Central memory CD8-positive, alpha-beta T cell (primary cell): ENCODE data around the gene SLC39A11.
"Not testable (repeated sequence)": the region's sequence is repeated elsewhere in the genome, so short reads cannot be mapped to it uniquely, and the experiment has no call there.

ENCODE experiments used
- ATAC-seq: fragments of 150-1000 bp; cut with Tn5 transposase; replicated peaks from 2 replicates; pipeline ENCODE4 v1.10.0; 2022; ENCODE audit warnings: mild to moderate bottlenecking, moderate FRiP score, moderate number of reproducible peaks; ENCODE audit not compliant: poor library complexity, severe bottlenecking; ENCODE audit errors: extremely low read depth
- DNase-seq, 2 donors: peaks; one replicate each; pipeline ENCODE4 v3.0.0; 2021; ENCODE audit warnings: low spot score in 2 of 2
- H3K27ac Mint-ChIP-seq: one replicate; pipeline ENCODE4 v1.8.0; 2022; ENCODE audit warnings: low read depth, mild to moderate bottlenecking, moderate library complexity, mixed read lengths
- H3K27me3 Mint-ChIP-seq: one replicate; pipeline ENCODE4 v1.8.0; 2022; ENCODE audit warnings: mixed read lengths
- H3K36me3 Mint-ChIP-seq: one replicate; pipeline ENCODE4 v1.8.0; 2022; ENCODE audit warnings: mild to moderate bottlenecking, moderate library complexity, mixed read lengths; ENCODE audit not compliant: insufficient read depth
- H3K4me1 Mint-ChIP-seq: one replicate; pipeline ENCODE4 v1.8.0; 2022; ENCODE audit warnings: mixed read lengths
- H3K4me3 Mint-ChIP-seq: one replicate; pipeline ENCODE4 v1.8.0; 2022; ENCODE audit warnings: mild to moderate bottlenecking, moderate library complexity, mixed read lengths
- H3K9me3 Mint-ChIP-seq: one replicate; pipeline ENCODE4 v1.8.0; 2022; ENCODE audit warnings: mixed read lengths

SLC39A11 gene

DNA sequence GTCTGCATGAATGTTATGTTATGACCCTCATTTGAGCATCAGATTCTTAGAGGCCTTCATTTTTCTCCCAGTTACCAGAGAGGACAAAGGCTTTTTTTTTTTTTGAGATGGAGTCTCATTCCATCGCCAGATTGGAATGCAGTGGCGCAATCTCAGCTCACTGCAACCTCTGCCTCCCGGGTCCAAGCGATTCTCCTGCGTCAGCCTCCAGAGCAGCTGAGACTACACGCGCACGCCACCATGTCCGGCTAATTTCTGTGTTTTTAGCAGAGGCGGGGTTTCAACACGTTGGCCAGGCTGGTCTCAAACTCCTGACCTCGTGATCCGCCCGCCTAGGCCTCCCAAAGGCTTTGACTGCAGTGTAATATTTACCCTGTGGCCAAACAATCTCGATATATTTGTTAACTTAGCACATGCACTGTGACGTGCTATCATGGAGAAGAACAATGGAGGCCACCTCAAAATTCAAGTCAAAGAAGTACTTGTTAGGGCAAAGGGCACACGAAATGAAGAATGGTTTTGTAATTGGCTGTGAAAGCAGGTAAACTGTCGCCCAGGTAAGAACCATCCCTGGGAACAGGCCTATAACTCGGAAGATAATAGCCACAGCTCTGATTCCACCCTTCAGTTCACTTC, 303.4 kb downstream of the SLC39A11 start:
- no peaks in the 10 kb centered on the region for H3K27me3 Mint-ChIP-seq
- no peak for DNase-seq
- peaks cover 17% of the 10 kb centered on the region for H3K9me3 Mint-ChIP-seq
- H3K4me3 Mint-ChIP-seq: no peak overlapping the region
- H3K27ac Mint-ChIP-seq: no peak overlapping the region
- ATAC-seq: no peak
- H3K4me1 Mint-ChIP-seq: no peaks in the 10 kb centered on the region
- H3K36me3 Mint-ChIP-seq: peaks cover 4% of the 10 kb centered on the region

DNA sequence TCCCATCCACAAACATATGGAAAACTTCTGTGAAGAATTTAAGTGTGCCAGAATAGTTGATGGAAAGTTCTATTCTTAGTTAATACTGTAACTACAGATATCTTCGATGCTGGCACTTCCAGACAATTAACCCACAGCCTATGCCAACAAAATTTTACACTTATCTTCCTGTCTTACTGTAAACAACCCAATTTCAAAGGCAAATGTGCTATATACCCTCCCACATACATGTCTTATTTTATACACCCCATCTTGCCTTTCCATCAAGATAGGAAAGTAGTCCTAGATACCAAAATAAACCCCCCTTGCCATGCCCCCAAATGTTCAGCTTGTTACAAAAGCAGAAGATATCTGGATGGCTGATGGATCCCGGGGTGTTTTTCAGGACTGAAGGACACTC, 306.3 kb downstream of the SLC39A11 start:
- DNase-seq (no peak), ATAC-seq (no peak)
- H3K27me3 Mint-ChIP-seq: no peaks in the 10 kb centered on the region
- no peak overlapping the region for H3K27ac Mint-ChIP-seq
- no peak overlapping the region for H3K4me3 Mint-ChIP-seq
- H3K36me3 Mint-ChIP-seq: peaks cover 5% of the 10 kb centered on the region
- H3K9me3 Mint-ChIP-seq: no peaks in the 10 kb centered on the region
- no peaks in the 10 kb centered on the region for H3K4me1 Mint-ChIP-seq

DNA sequence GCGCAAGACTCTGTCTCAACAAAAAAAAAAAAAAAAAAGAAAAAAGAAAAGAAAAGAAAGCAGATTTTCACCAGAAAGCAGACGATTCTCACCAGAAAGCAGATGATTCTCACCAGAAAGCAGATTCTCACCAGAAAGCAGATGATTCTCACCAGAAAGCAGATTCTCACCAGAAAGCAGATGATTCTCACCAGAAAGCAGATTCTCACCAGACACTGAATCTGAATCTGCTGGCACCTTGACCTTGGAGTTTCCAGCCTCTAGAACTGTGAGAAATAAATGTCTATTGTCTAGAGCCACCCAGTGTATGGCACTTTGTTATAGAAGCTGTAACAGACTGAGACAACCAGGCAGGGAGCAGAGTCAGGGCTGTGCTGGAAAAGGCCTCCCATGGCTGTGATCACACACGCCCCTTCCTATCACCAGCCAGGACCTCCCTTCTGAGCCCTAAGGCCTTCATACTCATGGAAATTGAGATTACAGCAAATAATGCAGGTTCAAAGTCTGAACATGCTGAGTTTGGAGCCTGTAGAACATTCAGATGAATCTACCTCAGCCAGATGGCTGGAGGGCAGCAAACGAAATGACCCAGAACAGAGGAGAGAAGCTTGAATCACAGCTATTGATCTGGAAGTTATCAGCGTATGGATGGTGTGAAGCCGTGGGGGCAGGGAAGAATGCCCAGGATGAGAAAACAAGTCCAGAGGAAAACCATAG, 309.3 kb downstream of the SLC39A11 start:
- H3K9me3 Mint-ChIP-seq: no peaks in the 10 kb centered on the region
- H3K27ac Mint-ChIP-seq: no peak overlapping the region
- ATAC-seq (no peak), DNase-seq (no peak)
- peaks cover 5% of the 10 kb centered on the region for H3K36me3 Mint-ChIP-seq
- no peaks in the 10 kb centered on the region for H3K4me1 Mint-ChIP-seq
- H3K27me3 Mint-ChIP-seq: no peaks in the 10 kb centered on the region
- H3K4me3 Mint-ChIP-seq: no peak overlapping the region

DNA sequence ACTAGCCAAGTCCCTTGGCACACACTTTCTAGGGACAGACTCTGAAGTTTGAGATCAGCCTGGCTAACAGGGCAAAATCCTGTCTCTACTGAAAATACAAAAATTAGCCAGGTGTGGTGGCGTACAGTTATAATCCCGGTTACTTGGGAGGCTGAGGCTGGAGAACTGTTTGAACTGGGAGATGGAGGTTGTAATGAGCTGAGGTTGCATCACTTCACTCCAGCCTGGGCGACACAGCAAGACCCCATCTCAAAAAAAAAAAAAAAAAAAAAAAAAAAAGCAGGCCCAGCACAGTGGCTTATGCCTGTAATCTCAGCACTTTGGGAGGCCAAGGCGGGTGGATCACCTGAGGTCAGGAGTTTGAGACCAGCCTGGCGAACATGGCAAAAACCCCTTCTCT, 310.1 kb downstream of the SLC39A11 start:
- H3K4me3 Mint-ChIP-seq, H3K9me3 Mint-ChIP-seq, H3K27ac Mint-ChIP-seq, H3K4me1 Mint-ChIP-seq, H3K36me3 Mint-ChIP-seq, H3K27me3 Mint-ChIP-seq, DNase-seq, ATAC-seq: not testable (repeated sequence)

DNA sequence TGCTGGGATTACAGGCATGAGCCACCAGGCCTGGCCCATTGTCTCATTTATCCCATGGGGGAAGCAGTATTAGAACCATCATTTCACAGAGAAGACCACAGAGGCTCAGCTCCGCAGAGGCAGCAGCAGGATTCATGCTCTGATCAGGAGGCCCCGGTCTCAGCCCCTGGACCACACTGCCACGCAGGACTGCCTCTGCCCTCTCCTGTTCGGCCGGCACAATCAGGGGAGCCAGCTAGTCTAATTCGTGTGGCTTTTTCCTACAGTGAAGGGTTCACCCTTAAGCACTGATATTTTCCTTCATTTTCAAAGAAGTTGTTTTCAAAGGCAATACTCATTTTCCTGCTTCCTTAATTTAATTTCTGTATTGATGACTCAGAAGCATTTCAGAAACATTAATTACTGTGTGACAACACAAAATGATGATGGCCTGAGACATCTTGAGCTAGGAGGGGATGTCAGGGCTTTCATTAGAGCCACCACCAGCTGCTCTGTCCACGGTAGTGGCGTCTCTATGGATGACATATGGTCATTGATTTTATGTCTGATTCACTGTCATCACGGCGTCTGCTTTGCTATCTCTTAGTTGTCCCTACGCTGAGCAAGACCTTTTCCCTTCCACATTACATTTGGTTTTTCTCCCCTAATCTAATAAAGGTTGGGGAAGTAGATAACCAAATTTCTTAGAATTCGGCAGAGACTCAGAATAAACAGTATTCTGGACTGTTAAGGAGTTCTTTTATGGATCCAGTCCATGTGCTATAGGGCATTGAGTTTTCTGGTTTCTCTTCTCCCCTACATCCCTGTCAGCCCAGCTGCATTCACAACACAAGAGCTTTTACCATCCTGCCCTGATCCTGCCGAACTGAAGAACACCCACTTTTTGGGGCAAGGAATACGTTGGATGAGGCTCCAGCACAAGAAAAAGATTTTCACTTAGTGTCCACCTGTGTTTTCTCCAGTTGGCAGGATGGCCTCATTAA, 314.0 kb downstream of the SLC39A11 start:
- H3K27ac Mint-ChIP-seq: no peak overlapping the region
- no peak for ATAC-seq
- H3K4me1 Mint-ChIP-seq: no peaks in the 10 kb centered on the region

DNA sequence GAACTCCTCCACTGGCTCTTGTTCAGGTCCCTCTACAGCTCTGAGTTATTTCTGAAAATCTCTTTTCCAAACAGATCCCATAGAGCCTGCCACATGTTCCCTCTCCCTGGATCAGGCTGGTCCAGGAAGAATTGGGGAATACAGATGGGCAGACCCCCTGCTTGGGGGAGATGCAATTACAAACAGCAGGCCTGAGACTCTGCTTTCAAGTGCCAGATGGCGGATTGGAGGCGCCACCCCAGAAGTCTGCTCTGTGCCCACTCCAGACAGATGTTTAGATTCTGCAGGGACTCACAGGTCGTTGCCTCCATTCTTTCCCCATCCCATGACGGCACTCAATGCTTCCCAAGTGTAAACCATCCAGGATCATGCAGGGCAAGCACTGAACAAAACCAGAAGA, 316.6 kb downstream of the SLC39A11 start:
- no peaks in the 10 kb centered on the region for H3K4me1 Mint-ChIP-seq
- no peak for ATAC-seq
- H3K4me3 Mint-ChIP-seq: no peak overlapping the region
- H3K36me3 Mint-ChIP-seq: peaks cover 2% of the 10 kb centered on the region
- no peaks in the 10 kb centered on the region for H3K27me3 Mint-ChIP-seq
- no peak overlapping the region for H3K27ac Mint-ChIP-seq
- DNase-seq: no peak
- no peaks in the 10 kb centered on the region for H3K9me3 Mint-ChIP-seq

More for the DNA sequence above, 314.0 kb downstream of the SLC39A11 start:
- H3K36me3 Mint-ChIP-seq: peaks cover 2% of the 10 kb centered on the region
- no peak overlapping the region for H3K4me3 Mint-ChIP-seq
- no peaks in the 10 kb centered on the region for H3K9me3 Mint-ChIP-seq
- H3K27me3 Mint-ChIP-seq: no peaks in the 10 kb centered on the region
- no peak for DNase-seq

DNA sequence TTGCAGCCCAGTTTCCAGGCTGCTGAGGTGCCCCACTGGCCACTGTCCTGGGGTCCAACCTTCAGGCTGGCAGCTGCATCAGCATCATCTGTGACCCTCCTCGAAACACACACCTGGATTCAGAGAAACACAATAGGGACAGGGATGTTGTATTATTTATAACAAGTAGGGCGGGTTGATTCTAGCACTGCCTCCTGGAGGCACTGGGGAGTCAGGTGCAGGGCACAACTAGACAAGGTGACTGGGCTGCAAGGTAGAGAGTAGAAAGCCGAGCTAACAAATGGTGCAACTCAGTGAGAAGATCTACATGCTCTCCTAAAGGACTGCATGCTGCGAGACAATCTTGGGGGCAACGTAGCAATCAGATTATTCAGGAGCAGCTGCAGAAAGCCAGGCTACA, 317.3 kb downstream of the SLC39A11 start:
- Mint-ChIP-seq H3K27me3 (no peaks in the 10 kb centered on the region), H3K27ac (no peak overlapping the region), H3K4me3 (no peak overlapping the region), H3K4me1 (no peaks in the 10 kb centered on the region), H3K9me3 (no peaks in the 10 kb centered on the region), H3K36me3 (peaks cover 2% of the 10 kb centered on the region)
- DNase-seq (no peak), ATAC-seq (no peak)

DNA sequence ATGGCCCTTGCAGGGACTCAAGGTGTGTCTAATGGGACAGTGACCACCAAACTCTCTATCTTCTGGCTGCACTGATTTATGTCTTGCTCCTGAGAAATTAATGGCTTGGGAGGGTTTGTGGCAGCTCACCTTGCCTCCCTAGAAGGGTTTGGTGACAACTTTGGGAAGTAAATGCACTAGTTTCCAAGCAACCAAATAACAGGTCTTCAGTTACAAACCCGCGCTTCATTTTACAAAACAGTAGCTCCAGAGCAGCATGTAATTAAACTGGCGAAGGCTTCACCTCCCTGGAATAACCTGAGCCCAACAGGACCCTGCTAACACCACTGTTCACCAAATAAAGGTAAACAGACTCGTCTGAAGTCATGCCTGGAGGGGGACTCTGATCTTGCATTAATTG, 318.3 kb downstream of the SLC39A11 start:
- Mint-ChIP-seq H3K4me3 (no peak overlapping the region), H3K27ac (no peak overlapping the region), H3K27me3 (no peaks in the 10 kb centered on the region), H3K36me3 (no peaks in the 10 kb centered on the region), H3K4me1 (no peaks in the 10 kb centered on the region), H3K9me3 (no peaks in the 10 kb centered on the region)
- no peak for ATAC-seq
- no peak for DNase-seq

DNA sequence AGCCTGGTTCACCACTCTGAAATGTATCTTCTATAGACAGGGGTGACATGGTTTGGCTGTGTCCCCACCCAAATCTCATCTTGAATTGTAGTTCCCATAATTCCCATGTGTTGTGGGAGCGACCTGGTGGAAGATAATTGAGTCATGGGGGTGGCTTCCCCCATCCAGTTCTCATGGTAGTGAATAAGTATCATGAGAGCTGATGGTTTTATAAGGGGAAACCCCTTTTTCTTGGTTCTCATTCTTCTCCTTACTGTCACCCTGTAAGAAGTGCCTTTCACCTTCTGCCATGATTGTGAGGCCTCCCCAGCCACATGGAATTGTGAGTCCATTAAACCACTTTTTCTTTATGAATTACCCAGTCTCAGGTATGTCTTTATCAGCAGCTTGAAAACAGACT, 319.3 kb downstream of the SLC39A11 start:
- H3K27ac Mint-ChIP-seq, H3K9me3 Mint-ChIP-seq, H3K4me3 Mint-ChIP-seq, H3K4me1 Mint-ChIP-seq, DNase-seq, H3K36me3 Mint-ChIP-seq, ATAC-seq, H3K27me3 Mint-ChIP-seq: not testable (repeated sequence)

DNA sequence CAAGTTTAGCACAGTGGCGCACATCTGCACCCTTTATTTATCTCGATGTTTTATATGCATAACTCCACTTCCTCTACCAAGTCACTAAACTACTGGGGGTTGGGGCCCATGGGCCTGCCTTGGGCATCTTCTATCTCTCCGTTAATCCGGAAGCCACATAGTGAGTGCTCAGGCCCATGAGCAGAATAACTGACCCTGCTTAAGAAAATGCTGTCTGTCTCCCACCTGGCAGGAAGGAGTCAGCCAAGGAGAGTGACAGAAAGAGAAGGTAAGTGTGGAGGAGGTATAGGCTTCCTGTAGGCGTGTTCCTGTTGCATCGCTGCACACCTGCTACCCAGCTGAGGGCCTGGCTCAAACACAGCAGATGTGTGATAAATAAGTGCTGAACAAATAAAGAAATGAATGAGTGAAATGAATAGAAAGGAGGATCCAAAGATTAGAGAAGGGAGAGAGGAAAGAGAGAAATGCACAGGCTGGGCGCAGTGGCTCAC, 320.1 kb downstream of the SLC39A11 start:
- no peak for DNase-seq

DNA sequence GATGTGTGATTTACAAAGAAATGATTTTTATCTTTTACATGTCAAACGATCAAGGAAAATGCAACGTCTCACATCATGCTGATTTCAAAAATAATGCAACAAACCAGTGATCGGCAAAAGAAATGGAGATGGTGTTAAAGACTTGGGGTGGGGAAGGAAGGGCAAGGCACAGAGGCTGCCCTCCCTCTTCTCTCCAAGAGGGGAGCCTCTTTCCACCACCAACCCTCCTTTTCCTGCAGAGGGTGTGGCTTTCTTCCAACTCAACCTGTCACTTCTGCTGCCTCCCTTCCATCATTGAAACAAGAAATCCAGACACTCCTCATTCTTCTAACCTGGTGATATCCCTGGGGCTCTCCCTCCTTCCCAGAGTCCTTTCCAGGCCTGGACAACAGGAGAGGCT, 320.8 kb downstream of the SLC39A11 start:
- Mint-ChIP-seq H3K9me3 (no peaks in the 10 kb centered on the region), H3K4me1 (no peaks in the 10 kb centered on the region), H3K36me3 (peaks cover 3% of the 10 kb centered on the region), H3K4me3 (no peak overlapping the region), H3K27me3 (no peaks in the 10 kb centered on the region), H3K27ac (no peak overlapping the region)
- DNase-seq: no peak
- ATAC-seq: no peak

More for the DNA sequence above, 320.1 kb downstream of the SLC39A11 start:
- no peaks in the 10 kb centered on the region for H3K4me1 Mint-ChIP-seq
- no peaks in the 10 kb centered on the region for H3K27me3 Mint-ChIP-seq
- no peak overlapping the region for H3K4me3 Mint-ChIP-seq
- ATAC-seq: no peak
- no peaks in the 10 kb centered on the region for H3K9me3 Mint-ChIP-seq
- no peak overlapping the region for H3K27ac Mint-ChIP-seq
- no peaks in the 10 kb centered on the region for H3K36me3 Mint-ChIP-seq

DNA sequence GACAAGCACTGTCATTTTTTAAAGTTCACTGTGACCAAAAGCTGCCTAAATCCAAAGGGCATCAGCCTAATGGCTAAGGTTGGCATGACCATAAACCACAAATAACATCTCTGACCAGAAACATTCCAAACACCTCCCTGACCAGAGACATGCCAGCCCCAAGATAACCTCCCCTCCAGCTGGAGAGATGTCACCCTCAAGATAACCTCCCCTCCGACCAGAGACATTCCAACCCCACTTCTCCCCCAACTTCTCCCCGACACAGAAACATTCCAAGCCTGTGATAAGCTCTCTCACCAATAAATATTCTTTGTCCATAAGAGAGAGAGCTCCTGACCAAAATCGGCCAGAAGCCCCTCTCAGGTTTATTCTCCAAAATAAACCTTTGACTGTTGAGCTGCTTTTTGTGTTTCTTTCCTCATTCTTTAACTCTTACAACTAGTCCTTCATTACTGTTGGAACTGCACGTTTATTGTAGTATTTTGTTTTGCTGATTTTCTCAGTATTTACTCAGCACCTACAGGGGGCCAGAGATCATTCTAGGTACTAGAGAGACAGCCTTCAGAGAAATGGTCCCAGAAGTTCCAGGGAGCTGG, 325.6 kb downstream of the SLC39A11 start:
- no peaks in the 10 kb centered on the region for H3K27me3 Mint-ChIP-seq
- H3K4me1 Mint-ChIP-seq: no peaks in the 10 kb centered on the region
- H3K9me3 Mint-ChIP-seq: no peaks in the 10 kb centered on the region
- no peak for DNase-seq
- peaks cover 3% of the 10 kb centered on the region for H3K36me3 Mint-ChIP-seq
- H3K4me3 Mint-ChIP-seq: no peak overlapping the region
- H3K27ac Mint-ChIP-seq: no peak overlapping the region
- ATAC-seq: no peak
